ENCODE data around the gene HMBS. TPM values are rescaled to one million over a fixed set of nuclear protein-coding genes. Genes with fewer than 3 reads are reported as not detected.

The HMBS gene
- total RNA-seq, 1 donor from 2014 or later, result 21.4 TPM

- H3K4me3 Mint-ChIP-seq (ENCODE audit: unreplicated experiment), result peak overlapping the region; percentile 92
- Histone ChIP-seq H3K27ac (ENCODE audit: low read depth, low read length) (peak overlapping the region; percentile 75), H3K36me3 (ENCODE audit: insufficient read depth, low read length) (peaks cover 22% of the 10 kb centered on the region), H2AFZ (ENCODE audit: low read depth, low read length) (peak overlapping the region; percentile 5), H3K9ac (ENCODE audit: low read length) (peak overlapping the region; percentile 93), H3K79me2 (ENCODE audit: insufficient read depth, low read length) (peaks cover 38% of the 10 kb centered on the region), H4K20me1 (ENCODE audit: insufficient read depth, low read length) (peaks cover 29% of the 10 kb centered on the region), H3K9me3 (ENCODE audit: insufficient read depth, low read depth, low read length) (no peaks in the 10 kb centered on the region), H3K4me2 (ENCODE audit: low read length) (peak overlapping the region; percentile 89), H3K4me1 (ENCODE audit: insufficient read depth, low read length) (peaks cover 17% of the 10 kb centered on the region), H3K27me3 (ENCODE audit: insufficient read depth, low read length) (no peaks in the 10 kb centered on the region), H3K4me3 (ENCODE audit: insufficient read depth, low read depth, low read length) (peak overlapping the region; percentile 79)
- FAIRE-seq, result no peak
- peaks cover 10% of the 10 kb centered on the region for H3K4me1 Mint-ChIP-seq (ENCODE audit: low read depth, unreplicated experiment)
- peaks cover 14% of the 10 kb centered on the region for H3K36me3 Mint-ChIP-seq (ENCODE audit: low read depth, unreplicated experiment)
- peak overlapping the region; percentile 90 for H3K27ac Mint-ChIP-seq (ENCODE audit: unreplicated experiment)
- no peak for TF ChIP-seq CTCF (IDR thresholded peaks at IDR 0.05; ENCODE audit: insufficient read depth, low read depth, low read length)
- no peak for TF ChIP-seq EZH2 (IDR thresholded peaks at IDR 0.05; ENCODE audit: insufficient read depth, low read length)
- DNase-seq (ENCODE audit: low read depth), result peak; percentile 26
- H3K27me3 Mint-ChIP-seq (ENCODE audit: low read depth, unreplicated experiment), result no peaks in the 10 kb centered on the region
- no peaks in the 10 kb centered on the region for H3K9me3 Mint-ChIP-seq (ENCODE audit: unreplicated experiment)
Measured at GRCh38 chr11:119093942-119094815, 9.5 kb downstream of the HMBS start.

GRCh38 chr11:119094816-119095065, 10.1 kb downstream of the HMBS start:
- H3K36me3 ChIP-seq (ENCODE audit: insufficient read depth, low read length), result peaks cover 23% of the 10 kb centered on the region
- TF ChIP-seq CTCF (IDR thresholded peaks at IDR 0.05; ENCODE audit: insufficient read depth, low read depth, low read length) (peak; percentile 27), EZH2 (IDR thresholded peaks at IDR 0.05; ENCODE audit: insufficient read depth, low read length) (no peak)
- H3K9ac ChIP-seq (ENCODE audit: low read length), result peak overlapping the region; percentile 93
- peaks cover 14% of the 10 kb centered on the region for H3K36me3 Mint-ChIP-seq (ENCODE audit: low read depth, unreplicated experiment)
- H3K79me2 ChIP-seq (ENCODE audit: insufficient read depth, low read length), result peaks cover 40% of the 10 kb centered on the region
- peak overlapping the region; percentile 90 for H3K27ac Mint-ChIP-seq (ENCODE audit: unreplicated experiment)
- FAIRE-seq, result no peak
- no peaks in the 10 kb centered on the region for H3K27me3 ChIP-seq (ENCODE audit: insufficient read depth, low read length)
- peak overlapping the region; percentile 89 for H3K4me2 ChIP-seq (ENCODE audit: low read length)
- peak; percentile 75 for DNase-seq (ENCODE audit: low read depth)
- no peaks in the 10 kb centered on the region for H3K27me3 Mint-ChIP-seq (ENCODE audit: low read depth, unreplicated experiment)
- H3K4me1 Mint-ChIP-seq (ENCODE audit: low read depth, unreplicated experiment), result peaks cover 10% of the 10 kb centered on the region
- peaks cover 29% of the 10 kb centered on the region for H4K20me1 ChIP-seq (ENCODE audit: insufficient read depth, low read length)
- no peaks in the 10 kb centered on the region for H3K9me3 Mint-ChIP-seq (ENCODE audit: unreplicated experiment)
- H3K9me3 ChIP-seq (ENCODE audit: insufficient read depth, low read depth, low read length), result no peaks in the 10 kb centered on the region
- H2AFZ ChIP-seq (ENCODE audit: low read depth, low read length), result no peak overlapping the region
- peaks cover 17% of the 10 kb centered on the region for H3K4me1 ChIP-seq (ENCODE audit: insufficient read depth, low read length)
- peak overlapping the region; percentile 79 for H3K4me3 ChIP-seq (ENCODE audit: insufficient read depth, low read depth, low read length)
- peak overlapping the region; percentile 92 for H3K4me3 Mint-ChIP-seq (ENCODE audit: unreplicated experiment)
- H3K27ac ChIP-seq (ENCODE audit: low read depth, low read length), result peak overlapping the region; percentile 75
